Mucosa of descending colon (tissue), 3 donors: ENCODE measurements around the gene SCFD2. TPM values are rescaled to one million over a fixed set of nuclear protein-coding genes. Genes with fewer than 3 reads are reported as not detected.

Experiments
- ATAC-seq: fragments of 200-7000 bp; cut with Tn5 transposase; one replicate; pipeline ENCODE4 v1.9.1; 2020; ENCODE audit warnings: mild to moderate bottlenecking, moderate library complexity
- DNase-seq, 3 donors: peaks; one replicate each; pipeline ENCODE4 v3.0.0-alpha.2; 2020
- H3K36me3 ChIP-seq: fragments of 200-600 bp; one replicate; pipeline ENCODE4 v1.8.0; 2021; ENCODE audit warnings: low read depth, mild to moderate bottlenecking
- H3K4me1 ChIP-seq: fragments of 200-600 bp; one replicate; pipeline ENCODE4 v1.8.0; 2021; ENCODE audit warnings: low read depth, mild to moderate bottlenecking
- H3K4me3 ChIP-seq: fragments of 200-600 bp; one replicate; pipeline ENCODE4 v1.8.0; 2021; ENCODE audit warnings: mild to moderate bottlenecking
- H3K9me3 ChIP-seq: fragments of 200-600 bp; one replicate; pipeline ENCODE4 v1.8.0; 2021; ENCODE audit warnings: mild to moderate bottlenecking
- intact Hi-C, 2 donors: fragments of 100-400 bp; cut with DNase I in 1 of 2; cut with micrococcal nuclease in 1 of 2; formaldehyde crosslinking; loops; one replicate each; pipeline versions ENCODE4 v1.11.0 to v1.11.1; 2022; cut with DNase I, micrococcal nuclease
- total RNA-seq, 3 donors: library from RNA; stranded (reverse); fragmentation: NEBNext Ultra II Directional in 2 of 3; extraction: Animal tissue kit (Norgen Biotek cat#: 25700) in 2 of 3; gene quantifications; one replicate each; pipeline versions ENCODE4 v1.2.1 to v1.2.4, GENCODE V29; 2021 to 2023
- TF ChIP-seq, protein P1 (sequence below): fragments of 200-600 bp; IDR thresholded peaks from one replicate; pipeline ENCODE4 v1.8.0; 2022; ENCODE audit warnings: antibody characterized with exemption, mild to moderate bottlenecking
- donor health status: DM: no; HTN: no; CAD: no; lungs with moderate emphysema.
- donor health status: DM: no; HTN: no; CAD: no.
- donor health status: DM: no; HTN: yes; CAD: no.

SCFD2 gene
- total RNA-seq, 3 donors from 2014 or later, result 11.7 to 17.2 (median 16.0) TPM

DNA sequence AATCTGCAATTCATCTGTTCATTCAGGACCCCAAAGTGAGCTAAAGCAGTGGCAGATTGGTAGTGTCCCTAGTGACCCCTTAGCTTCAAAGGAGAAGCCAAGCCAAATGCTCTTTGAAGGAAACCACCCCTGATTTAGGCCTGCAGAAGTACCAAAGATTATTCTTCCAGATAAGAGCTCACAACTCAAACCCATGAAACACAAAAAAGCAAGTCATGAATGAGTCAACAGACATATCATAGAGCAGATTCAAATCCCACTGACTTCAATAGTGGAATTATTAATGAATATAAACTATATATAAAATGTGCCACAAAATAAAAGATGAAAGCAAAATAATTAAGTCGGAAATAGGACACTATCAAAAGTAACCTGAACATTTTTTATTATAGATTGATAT, 197.6 kb downstream of the SCFD2 start:
- DNase-seq, result no peak
- H3K4me1 ChIP-seq, result no peaks in the 10 kb centered on the region
- no peaks in the 10 kb centered on the region for H3K36me3 ChIP-seq
- H3K4me3 ChIP-seq, result no peak overlapping the region
- H3K9me3 ChIP-seq, result peaks cover under 1% of the 10 kb centered on the region
- TF ChIP-seq, protein P1, sequence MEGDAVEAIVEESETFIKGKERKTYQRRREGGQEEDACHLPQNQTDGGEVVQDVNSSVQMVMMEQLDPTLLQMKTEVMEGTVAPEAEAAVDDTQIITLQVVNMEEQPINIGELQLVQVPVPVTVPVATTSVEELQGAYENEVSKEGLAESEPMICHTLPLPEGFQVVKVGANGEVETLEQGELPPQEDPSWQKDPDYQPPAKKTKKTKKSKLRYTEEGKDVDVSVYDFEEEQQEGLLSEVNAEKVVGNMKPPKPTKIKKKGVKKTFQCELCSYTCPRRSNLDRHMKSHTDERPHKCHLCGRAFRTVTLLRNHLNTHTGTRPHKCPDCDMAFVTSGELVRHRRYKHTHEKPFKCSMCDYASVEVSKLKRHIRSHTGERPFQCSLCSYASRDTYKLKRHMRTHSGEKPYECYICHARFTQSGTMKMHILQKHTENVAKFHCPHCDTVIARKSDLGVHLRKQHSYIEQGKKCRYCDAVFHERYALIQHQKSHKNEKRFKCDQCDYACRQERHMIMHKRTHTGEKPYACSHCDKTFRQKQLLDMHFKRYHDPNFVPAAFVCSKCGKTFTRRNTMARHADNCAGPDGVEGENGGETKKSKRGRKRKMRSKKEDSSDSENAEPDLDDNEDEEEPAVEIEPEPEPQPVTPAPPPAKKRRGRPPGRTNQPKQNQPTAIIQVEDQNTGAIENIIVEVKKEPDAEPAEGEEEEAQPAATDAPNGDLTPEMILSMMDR, result no peak
- ATAC-seq, result no peak
- intact Hi-C loops, result no loop called here

- TF ChIP-seq, protein P1, result no peak
- H3K4me1 ChIP-seq, result no peaks in the 10 kb centered on the region
- intact Hi-C loops, result no loop called here
- no peak overlapping the region for H3K4me3 ChIP-seq
- no peaks in the 10 kb centered on the region for H3K36me3 ChIP-seq
- ATAC-seq, result no peak
- DNase-seq, result no peak
- no peaks in the 10 kb centered on the region for H3K9me3 ChIP-seq
These were observed 202.9 kb downstream of the SCFD2 start for GRCh38 chr4:53162969-53163368.

DNA sequence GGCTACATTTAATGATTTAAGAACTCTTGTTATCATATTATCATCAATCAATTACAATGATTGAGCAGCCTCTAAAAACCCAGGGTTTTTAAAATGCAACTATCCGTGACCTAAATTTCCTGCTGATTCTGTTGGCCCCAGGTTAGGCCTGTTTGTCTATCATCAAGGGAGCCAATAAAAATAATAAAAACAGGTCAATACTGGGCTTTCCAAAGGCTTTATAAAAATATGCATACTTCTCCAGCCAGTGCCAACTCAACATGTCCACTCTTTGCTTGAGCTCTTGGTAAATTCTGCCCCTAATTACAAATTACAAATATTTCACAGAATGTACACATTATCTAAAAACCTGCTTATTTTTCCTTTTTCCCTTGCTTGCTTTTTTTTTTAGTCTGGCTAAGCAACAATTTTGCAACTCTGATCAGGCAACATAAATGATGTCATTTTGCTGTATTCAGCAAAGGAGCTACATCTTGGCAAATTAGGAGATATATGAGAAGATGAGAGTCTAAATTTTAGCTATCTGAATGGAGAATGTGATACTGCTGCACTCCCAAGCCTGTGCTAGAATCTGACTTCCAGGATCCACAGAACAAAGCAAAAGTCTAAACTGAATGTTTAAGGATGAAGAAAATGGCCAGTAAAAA, 204.0 kb downstream of the SCFD2 start:
- DNase-seq (no peak), ATAC-seq (no peak)
- Histone ChIP-seq H3K4me1 (no peaks in the 10 kb centered on the region), H3K9me3 (no peaks in the 10 kb centered on the region), H3K4me3 (no peak overlapping the region), H3K36me3 (no peaks in the 10 kb centered on the region)
- intact Hi-C loops, result no loop called here
- TF ChIP-seq, protein P1, result no peak

DNA sequence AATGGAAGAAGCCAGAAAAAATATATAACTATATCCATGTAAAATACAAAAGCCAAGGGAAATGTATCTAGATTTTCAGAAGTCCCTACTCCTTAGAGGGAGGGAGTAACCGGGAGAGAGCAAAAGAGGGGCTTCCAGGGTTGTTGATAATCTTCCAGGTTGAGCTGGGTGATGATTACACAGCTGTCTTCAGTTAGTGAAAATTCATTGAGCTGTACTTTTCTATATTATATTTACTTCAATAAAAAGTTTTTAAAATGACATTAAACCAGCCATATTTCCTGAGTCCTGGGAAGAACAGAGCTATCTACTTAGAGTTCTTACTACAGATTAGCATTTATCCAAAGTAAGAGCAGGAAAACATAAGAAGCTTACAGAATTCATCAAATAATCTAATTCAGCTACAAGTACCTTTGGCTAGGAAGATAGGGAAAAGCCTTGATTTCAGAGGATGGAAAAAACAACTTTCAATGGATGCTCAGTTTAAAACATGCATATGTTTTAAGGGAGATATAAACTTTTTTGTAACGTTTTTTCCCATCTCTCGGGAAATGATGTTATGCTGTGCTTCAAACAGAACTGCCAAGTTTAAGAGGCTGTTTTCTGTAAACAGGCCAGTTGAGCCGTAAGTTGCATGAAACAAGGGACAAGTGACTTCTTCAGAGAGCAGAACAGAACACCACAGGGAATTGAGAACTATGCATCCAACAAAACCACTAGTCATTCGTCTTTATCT, 204.6 kb downstream of the SCFD2 start:
- intact Hi-C loops, result no loop called here

GRCh38 chr4:53156896-53157295, 209.0 kb downstream of the SCFD2 start:
- TF ChIP-seq, protein P1, result no peak
- H3K9me3 ChIP-seq, result no peaks in the 10 kb centered on the region
- ATAC-seq (no peak), DNase-seq (no peak)
- no peak overlapping the region for H3K4me3 ChIP-seq
- no peaks in the 10 kb centered on the region for H3K36me3 ChIP-seq
- intact Hi-C loops, result no loop called here
- no peaks in the 10 kb centered on the region for H3K4me1 ChIP-seq

More for the DNA sequence above, 204.6 kb downstream of the SCFD2 start:
- Histone ChIP-seq H3K4me1 (no peaks in the 10 kb centered on the region), H3K9me3 (no peaks in the 10 kb centered on the region), H3K36me3 (no peaks in the 10 kb centered on the region), H3K4me3 (no peak overlapping the region)
- no peak for ATAC-seq
- TF ChIP-seq, protein P1, result no peak
- DNase-seq, result no peak
